ENCODE measurements around the gene MEMO1.
"Not testable (repeated sequence)": the region's sequence is repeated elsewhere in the genome, so short reads cannot be mapped to it uniquely, and the experiment has no call there.

MEMO1 gene

GRCh38 chr2:32010670-32011484 is at the start of gene MEMO1:
TSS of gene MEMO1 (minus strand) at chr2:32011008. CDS start at chr2:32010247, 761 bp downstream.
- peak; percentile 91 for DNase-seq

- DNase-seq, result no peak
These were observed 49.5 kb upstream of the MEMO1 start for GRCh38 chr2:32060266-32060665.

- DNase-seq, result peak; percentile 30
These were observed 47.3 kb upstream of the MEMO1 start for GRCh38 chr2:32058130-32058529.

- not testable (repeated sequence) for DNase-seq
These were observed 43.8 kb upstream of the MEMO1 start for GRCh38 chr2:32054583-32054982.

GRCh38 chr2:32051836-32052439 is 41.1 kb upstream of the MEMO1 start:
- DNase-seq, result no peak

- no peak for DNase-seq
These were observed 32.8 kb upstream of the MEMO1 start for GRCh38 chr2:32043561-32043960.

GRCh38 chr2:32039447-32040219 is 28.8 kb upstream of the MEMO1 start, which contains the start of gene DPY30:
TSS of gene DPY30 (minus strand) at chr2:32039805. CDS start at chr2:32039456, 349 bp downstream.
- DNase-seq, result peak; percentile 89

GRCh38 chr2:32034198-32034887 is 23.5 kb upstream of the MEMO1 start:
- not testable (repeated sequence) for DNase-seq

- not testable (repeated sequence) for DNase-seq
These were observed 8.1 kb upstream of the MEMO1 start for GRCh38 chr2:32018789-32019482.

- no peak for DNase-seq
These were observed 2.1 kb upstream of the MEMO1 start for GRCh38 chr2:32012872-32013271.

- no peak for DNase-seq
These were observed 715 bp upstream of the MEMO1 start for GRCh38 chr2:32011485-32011960.

- DNase-seq, result peak; percentile 39
These were observed 533 bp downstream of the MEMO1 start for GRCh38 chr2:32010280-32010669.

- no peak for DNase-seq
These were observed 1.1 kb downstream of the MEMO1 start for GRCh38 chr2:32009516-32010256.

GRCh38 chr2:32008805-32009515 is 1.8 kb downstream of the MEMO1 start:
- DNase-seq, result no peak

GRCh38 chr2:32007121-32007391 is 3.8 kb downstream of the MEMO1 start:
- DNase-seq, result no peak

GRCh38 chr2:32005371-32005976 is 5.3 kb downstream of the MEMO1 start:
- DNase-seq, result no peak

GRCh38 chr2:32003791-32004190 is 7.0 kb downstream of the MEMO1 start:
- DNase-seq, result no peak

- no peak for DNase-seq
These were observed 8.4 kb downstream of the MEMO1 start for GRCh38 chr2:32002406-32002805.

GRCh38 chr2:31999438-31999837 is 11.4 kb downstream of the MEMO1 start:
- DNase-seq, result no peak

- DNase-seq, result no peak
These were observed 12.0 kb downstream of the MEMO1 start for GRCh38 chr2:31998731-31999383.

Data from NCI-H226 (cell line).